Right cardiac atrium (tissue), 5 donors: ENCODE data around the gene CNOT1. TPM values are rescaled to one million over a fixed set of nuclear protein-coding genes. Genes with fewer than 3 reads are reported as not detected.

ENCODE experiments used
- ATAC-seq, 2 donors: fragments of 200-7000 bp; cut with Tn5 transposase; one replicate each; pipeline versions ENCODE4 v1.8.0 to v1.9.1; 2020; ENCODE audit warnings: moderate library complexity in 2 of 2, mild to moderate bottlenecking in 1 of 2
- DNase-seq, 3 donors: peaks; one replicate each; pipeline ENCODE4 v3.0.0-alpha.2; 2020
- H3K27ac ChIP-seq: one replicate; pipeline ENCODE4 v1.5.1; 2013; ENCODE audit warnings: mild to moderate bottlenecking, low read length, control low read depth, moderate library complexity
- H3K27me3 ChIP-seq: one replicate; pipeline ENCODE4 v1.6.1; 2013; ENCODE audit not compliant: control insufficient read depth, insufficient read depth
- H3K4me1 ChIP-seq: one replicate; pipeline ENCODE4 v1.6.1; 2013; ENCODE audit warnings: low read length; ENCODE audit not compliant: control insufficient read depth, insufficient read depth
- H3K4me3 ChIP-seq: one replicate; pipeline ENCODE4 v1.5.1; 2013; ENCODE audit warnings: low read length, control low read depth
- H3K9me3 ChIP-seq: one replicate; pipeline ENCODE4 v1.6.1; 2013; ENCODE audit warnings: low read length; ENCODE audit not compliant: control insufficient read depth
- WGBS: extraction: QIAGEN DNeasy Blood & Tissue Kit; methylation state at CpG from one replicate; pipeline ENCODE4 v1.1.7; 2013; 5-methylcytosine and 5-hydroxymethylcytosine counted together
- intact Hi-C, 4 donors: fragments of 100-400 bp; cut with DNase I; formaldehyde crosslinking; loops; one replicate each; pipeline versions ENCODE4 v1.11.0 to v1.14.0; 2022 to 2023
- polyA plus RNA-seq: library from polyadenylated mRNA; stranded (reverse); fragments of 200-250 nt; gene quantifications from one replicate; pipeline ENCODE4 v1.2.3, GENCODE V29; 2013
- total RNA-seq, 4 donors: library from RNA; stranded (reverse); fragmentation: NEBNext Ultra II Directional; extraction: Animal tissue kit (Norgen Biotek cat#: 25700); gene quantifications; one replicate each; pipeline ENCODE4 v1.2.1, GENCODE V29; 2021
- donor health status: healthy with polysubstance abuse.
- donor health status: DM: no; HTN: yes; CAD: no.
- donor health status: DM: no; HTN: no; CAD: no.
- donor health status: DM: no; HTN: yes; CAD: no; lungs with severe emphysema.
- donor health status: DM: yes; HTN: yes; CAD: no.

The CNOT1 gene
- total and polyA plus RNA-seq, 5 donors, result 26.3 to 85.8 (median 76.9) TPM

DNA sequence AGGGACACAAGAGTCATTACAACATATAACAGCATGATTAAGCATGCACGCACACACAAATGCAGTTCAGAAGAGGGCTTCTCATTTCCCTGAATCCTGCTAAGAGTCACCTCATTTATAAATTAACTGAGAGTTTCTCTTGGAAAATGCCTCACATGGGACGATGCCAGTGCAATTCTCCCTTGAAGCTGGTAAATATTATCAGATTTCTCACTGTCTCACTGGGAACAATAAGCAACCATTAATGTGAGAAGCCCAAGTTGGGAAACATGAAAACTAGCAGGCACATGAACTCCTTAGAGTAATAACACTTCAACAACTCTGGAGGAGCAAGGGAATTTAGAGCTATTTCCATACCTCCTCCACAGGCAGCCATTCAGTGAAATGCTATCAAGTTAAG, 87.9 kb downstream of the CNOT1 start:
- Histone ChIP-seq H3K27ac (no peak overlapping the region), H3K4me3 (no peak overlapping the region), H3K4me1 (no peaks in the 10 kb centered on the region), H3K9me3 (no peaks in the 10 kb centered on the region), H3K27me3 (no peaks in the 10 kb centered on the region)
- ATAC-seq, result no peak
- WGBS, result 90% methylated on average over 2 of the region's 2 CpGs
- intact Hi-C loops, result no loop called here
- no peak for DNase-seq

DNA sequence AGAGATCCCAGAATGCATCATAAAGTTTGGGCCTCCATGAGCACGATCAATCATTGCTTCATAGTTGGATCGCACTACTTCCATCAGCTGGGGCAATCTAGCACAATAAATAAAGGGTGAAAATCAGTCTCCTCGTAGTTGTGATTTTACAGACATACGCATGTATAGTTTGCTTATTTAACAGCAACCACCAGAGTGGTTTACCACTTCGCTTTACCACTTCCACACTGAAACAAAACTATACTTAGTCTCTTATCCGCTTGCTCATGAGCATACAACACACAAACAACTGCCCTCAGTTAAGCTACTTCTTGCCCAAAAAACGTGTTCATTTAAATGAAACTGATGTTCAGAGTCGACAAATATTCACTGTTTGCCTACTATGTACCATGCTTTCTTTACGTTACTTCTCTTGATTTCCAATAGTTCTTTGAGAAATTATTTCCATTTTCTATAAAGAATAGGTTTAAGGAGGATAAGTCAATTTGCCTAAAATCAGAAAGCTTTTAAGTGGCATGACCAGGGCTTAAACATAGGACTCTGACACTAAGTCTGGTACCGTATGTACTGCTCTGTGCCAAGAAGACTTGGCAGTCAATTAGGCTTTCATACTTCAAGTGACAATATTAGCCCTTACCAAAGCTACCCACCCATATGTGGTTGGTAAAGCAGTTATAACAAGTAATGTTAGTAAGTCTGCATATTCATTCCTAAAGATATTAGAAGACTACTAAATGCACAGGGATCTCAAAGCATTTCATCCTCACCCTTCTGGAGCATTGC, 92.3 kb downstream of the CNOT1 start:
- intact Hi-C loops, result no loop called here
- DNase-seq (no peak), ATAC-seq (peak; percentile 53 to 56)
- Histone ChIP-seq H3K27me3 (no peaks in the 10 kb centered on the region), H3K4me3 (no peak overlapping the region), H3K27ac (no peak overlapping the region), H3K9me3 (no peaks in the 10 kb centered on the region), H3K4me1 (no peaks in the 10 kb centered on the region)
- 87% methylated on average over 10 of the region's 10 CpGs for WGBS

DNA sequence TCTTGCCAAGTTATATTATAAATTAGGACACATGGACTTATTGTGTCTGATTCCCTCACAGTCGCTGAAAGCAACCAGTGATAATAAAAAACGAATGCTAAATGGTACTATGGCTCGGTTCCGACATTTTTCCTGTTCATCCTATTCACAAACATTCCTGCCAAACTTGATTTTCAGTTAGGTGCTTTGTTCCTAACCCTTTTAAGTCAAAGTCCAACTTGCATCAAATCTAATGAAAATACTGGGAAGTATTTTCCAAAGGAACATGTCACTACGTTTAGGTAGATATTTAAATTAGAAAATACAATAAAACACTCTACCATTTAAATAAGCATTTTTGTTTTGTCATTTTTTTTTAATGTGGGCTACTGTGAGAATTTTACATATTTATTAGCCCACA, 93.3 kb downstream of the CNOT1 start:
- Histone ChIP-seq H3K27ac (no peak overlapping the region), H3K4me1 (no peaks in the 10 kb centered on the region), H3K4me3 (no peak overlapping the region), H3K9me3 (no peaks in the 10 kb centered on the region), H3K27me3 (no peaks in the 10 kb centered on the region)
- no peak for DNase-seq
- ATAC-seq, result no peak
- intact Hi-C loops, result no loop called here
- WGBS, result 72% methylated on average over 5 of the region's 5 CpGs

DNA sequence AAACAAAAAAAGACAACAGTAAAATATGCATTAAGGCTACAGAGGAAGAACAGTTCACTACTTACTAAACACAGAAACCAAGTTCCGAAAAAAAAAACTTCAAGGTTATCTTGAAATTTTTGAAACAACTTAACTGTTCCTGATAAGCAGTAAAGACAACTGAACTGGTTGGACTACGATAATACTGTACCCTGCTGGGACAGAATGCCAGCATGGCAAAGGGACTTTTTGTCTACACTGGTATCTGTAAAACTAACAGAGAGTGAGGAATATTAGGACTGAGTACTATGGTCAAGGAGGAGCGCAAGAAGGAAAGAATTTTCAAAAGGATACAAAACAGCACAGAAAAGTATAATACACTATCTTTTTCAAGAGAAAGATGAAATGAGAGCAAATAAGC, 94.5 kb downstream of the CNOT1 start:
- H3K27me3 ChIP-seq, result no peaks in the 10 kb centered on the region
- H3K4me3 ChIP-seq, result no peak overlapping the region
- ATAC-seq (no peak), DNase-seq (no peak)
- 74% methylated on average over 3 of the region's 3 CpGs for WGBS
- H3K4me1 ChIP-seq, result no peaks in the 10 kb centered on the region
- intact Hi-C loops, result no loop called here
- no peaks in the 10 kb centered on the region for H3K9me3 ChIP-seq
- no peak overlapping the region for H3K27ac ChIP-seq

DNA sequence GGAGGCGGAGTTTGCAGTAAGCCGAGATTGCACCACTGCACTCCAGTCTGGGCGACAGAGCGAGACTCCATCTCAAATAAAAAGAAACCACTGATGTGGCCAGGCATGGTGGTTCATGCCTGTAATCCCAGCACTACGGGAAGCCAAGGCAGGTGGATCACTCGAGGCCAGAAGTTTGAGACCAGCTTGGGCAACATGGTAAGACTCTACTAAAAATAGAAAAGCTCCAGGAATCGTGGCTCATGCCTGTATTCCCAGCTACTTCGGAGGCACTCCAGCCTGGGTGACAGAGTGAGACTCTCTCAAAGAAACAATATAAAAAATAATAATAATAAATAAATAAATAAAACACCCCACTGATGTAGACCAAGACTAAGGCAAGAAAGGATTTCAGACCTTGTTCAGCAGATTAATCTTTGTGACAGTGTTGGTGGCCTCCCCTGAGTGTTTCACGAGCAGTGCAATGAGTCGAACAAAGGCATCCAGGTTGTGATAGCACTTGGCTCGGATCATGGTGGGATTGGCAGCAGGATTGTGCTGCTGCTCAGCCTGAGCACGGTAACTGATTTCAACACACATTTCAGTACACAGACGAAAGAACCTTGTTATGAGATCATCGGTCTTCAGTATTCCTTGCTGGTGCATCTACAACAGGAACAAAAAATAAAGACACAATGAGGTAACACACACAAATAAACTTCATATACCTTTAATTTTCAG, 95.7 kb downstream of the CNOT1 start:
- peak; percentile 54 to 73 for ATAC-seq
- Histone ChIP-seq H3K27me3 (no peaks in the 10 kb centered on the region), H3K27ac (no peak overlapping the region), H3K4me3 (no peak overlapping the region), H3K9me3 (no peaks in the 10 kb centered on the region), H3K4me1 (no peaks in the 10 kb centered on the region)
- DNase-seq, result peak in 1 of 3 donors; percentile 38
- 78% methylated on average over 14 of the region's 14 CpGs for WGBS
- intact Hi-C loops, result no loop called here

DNA sequence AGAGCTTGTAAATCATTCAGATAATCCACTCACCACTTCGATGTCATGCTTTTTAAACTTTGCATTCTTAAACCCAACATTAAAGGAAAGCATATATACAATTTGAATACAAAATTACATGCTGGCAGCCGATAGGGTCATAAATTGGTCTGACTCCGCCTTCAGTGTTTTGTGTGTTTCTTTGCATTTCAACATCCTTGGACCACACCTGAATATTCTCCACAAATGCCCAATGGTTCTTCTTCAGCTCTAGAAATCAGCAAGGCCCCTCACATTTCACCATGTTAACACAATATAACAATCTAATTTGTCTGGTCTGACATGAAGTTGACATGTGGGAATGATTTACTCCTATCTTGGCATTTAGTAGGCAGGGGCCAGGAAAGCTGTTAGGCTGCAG, 97.2 kb downstream of the CNOT1 start:
- Histone ChIP-seq H3K4me1 (no peaks in the 10 kb centered on the region), H3K27ac (no peak overlapping the region), H3K27me3 (no peaks in the 10 kb centered on the region), H3K4me3 (no peak overlapping the region), H3K9me3 (no peaks in the 10 kb centered on the region)
- WGBS, result 93% methylated on average over 3 of the region's 3 CpGs
- ATAC-seq, result no peak
- DNase-seq, result no peak
- intact Hi-C loops, result no loop called here

DNA sequence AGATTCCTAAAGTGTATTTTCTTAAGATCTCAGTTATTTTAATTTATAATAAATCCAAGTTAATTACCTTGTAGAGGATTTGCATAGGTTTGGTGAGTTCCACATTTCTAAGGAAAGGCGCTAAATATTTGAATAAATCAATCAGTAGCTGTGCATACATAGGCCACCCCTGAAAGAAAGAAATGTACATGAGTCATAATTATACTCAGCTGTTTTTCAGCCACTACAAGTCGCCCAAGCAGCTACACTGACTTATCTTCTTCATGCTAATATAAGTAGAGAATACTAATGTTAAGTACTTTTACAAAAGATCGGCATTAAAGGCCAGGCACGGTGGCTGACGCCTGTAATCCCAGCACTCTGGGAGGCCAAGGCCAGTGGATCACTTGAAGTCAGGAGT, 99.4 kb downstream of the CNOT1 start:
- H3K27me3 ChIP-seq, result no peaks in the 10 kb centered on the region

DNA sequence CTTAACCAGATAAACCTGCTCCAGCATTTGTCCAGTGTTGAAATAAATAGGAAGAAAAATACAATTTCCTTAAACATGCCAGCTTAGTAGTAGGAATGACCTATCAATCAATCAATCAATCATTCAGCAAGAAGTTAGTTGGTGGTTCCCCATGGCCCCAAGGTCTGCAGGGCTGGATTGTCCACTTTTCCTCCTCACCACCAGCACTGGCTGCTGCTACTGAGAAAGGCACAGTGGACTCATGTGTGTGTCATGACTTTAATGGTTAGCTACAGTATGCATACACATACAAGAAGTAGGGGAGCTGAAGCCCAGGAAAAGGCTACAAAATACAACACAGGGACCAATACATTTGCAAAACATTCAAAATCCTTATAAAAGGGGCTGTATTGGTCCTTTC, 109.9 kb downstream of the CNOT1 start:
- no peak for ATAC-seq
- intact Hi-C loops, result loop anchor here in 2 of 4 donors (10.0 kb wide), 3 partner anchors 115 to 235 kb away; no protein-coding TSS in a partner anchor
- no peak overlapping the region for H3K27ac ChIP-seq
- DNase-seq, result no peak
- H3K4me3 ChIP-seq, result no peak overlapping the region
- H3K9me3 ChIP-seq, result no peaks in the 10 kb centered on the region
- H3K4me1 ChIP-seq, result peaks cover 5% of the 10 kb centered on the region
- no peaks in the 10 kb centered on the region for H3K27me3 ChIP-seq

More for the DNA sequence above, 99.4 kb downstream of the CNOT1 start:
- DNase-seq, result no peak
- no peaks in the 10 kb centered on the region for H3K9me3 ChIP-seq
- no peaks in the 10 kb centered on the region for H3K4me1 ChIP-seq
- intact Hi-C loops, result no loop called here
- H3K4me3 ChIP-seq, result no peak overlapping the region
- 93% methylated on average over 5 of the region's 5 CpGs for WGBS
- ATAC-seq, result no peak
- H3K27ac ChIP-seq, result no peak overlapping the region

DNA sequence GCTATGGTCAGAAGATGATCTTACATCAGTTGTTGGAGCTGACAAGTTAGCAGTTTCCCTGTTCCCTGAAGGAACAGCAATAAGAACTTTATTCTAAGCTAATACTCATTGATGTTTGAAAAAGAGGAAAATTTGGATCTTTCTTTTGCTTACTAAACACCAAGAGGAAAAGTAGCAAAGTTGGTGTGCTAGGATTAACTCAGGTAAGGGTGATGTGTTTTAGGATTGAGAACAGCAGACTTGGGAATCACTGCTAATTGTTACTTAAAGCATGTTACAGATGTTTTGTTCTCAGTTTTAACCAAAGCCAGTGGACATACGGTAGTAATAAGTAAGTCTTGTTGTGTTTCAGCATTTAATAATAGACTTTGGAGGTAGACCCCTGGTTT, 110.7 kb downstream of the CNOT1 start:
- Histone ChIP-seq H3K27me3 (no peaks in the 10 kb centered on the region), H3K4me3 (no peak overlapping the region), H3K27ac (no peak overlapping the region), H3K4me1 (peaks cover 5% of the 10 kb centered on the region), H3K9me3 (no peaks in the 10 kb centered on the region)
- DNase-seq, result no peak
- intact Hi-C loops, result loop anchor here in 2 of 4 donors (10.0 kb wide), 3 partner anchors 116 to 236 kb away; no protein-coding TSS in a partner anchor
- no peak for ATAC-seq
- WGBS, result 81% methylated on average over 1 of the region's 1 CpG

DNA sequence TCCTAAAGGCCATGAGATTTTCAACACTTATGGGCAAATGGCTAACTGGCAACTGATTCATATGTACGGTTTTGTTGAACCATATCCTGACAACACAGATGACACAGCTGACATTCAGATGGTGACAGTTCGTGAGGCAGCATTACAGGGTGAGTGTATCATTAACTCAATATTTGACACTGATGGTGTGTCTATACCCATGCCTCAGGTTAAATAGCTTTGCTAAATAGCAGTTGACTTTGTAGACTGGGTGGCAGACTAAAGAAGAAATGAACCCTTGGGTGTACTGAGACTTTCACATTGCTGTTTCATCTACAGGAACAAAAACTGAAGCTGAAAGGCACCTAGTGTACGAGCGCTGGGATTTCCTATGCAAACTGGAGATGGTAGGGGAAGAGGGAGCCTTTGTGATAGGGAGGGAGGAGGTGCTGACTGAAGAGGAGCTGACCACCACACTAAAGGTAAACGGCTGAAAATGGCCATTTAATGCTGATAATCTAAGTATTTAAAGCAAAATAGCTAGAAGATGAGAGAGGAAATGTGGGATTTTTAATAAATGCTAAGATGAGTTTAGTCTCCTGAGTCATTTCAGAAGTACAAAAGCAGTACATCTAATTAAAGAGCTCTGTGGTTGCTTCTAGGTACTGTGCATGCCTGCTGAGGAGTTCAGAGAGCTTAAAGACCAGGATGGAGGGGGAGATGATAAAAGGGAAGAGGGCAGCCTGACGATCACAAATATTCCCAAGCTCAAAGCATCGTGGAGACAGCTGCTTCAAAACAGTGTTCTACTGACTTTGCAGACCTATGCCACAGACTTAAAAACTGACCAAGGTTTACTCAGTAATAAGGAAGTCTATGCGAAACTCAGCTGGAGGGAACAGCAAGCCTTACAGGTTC, 111.3 kb downstream of the CNOT1 start:
- peaks cover 5% of the 10 kb centered on the region for H3K4me1 ChIP-seq
- H3K27me3 ChIP-seq, result no peaks in the 10 kb centered on the region
- no peaks in the 10 kb centered on the region for H3K9me3 ChIP-seq
- H3K27ac ChIP-seq, result no peak overlapping the region
- no peak for DNase-seq
- no peak for ATAC-seq
- 77% methylated on average over 8 of the region's 8 CpGs for WGBS
- H3K4me3 ChIP-seq, result no peak overlapping the region
- intact Hi-C loops, result loop anchor here in 2 of 4 donors (10.0 kb wide), 3 partner anchors 116 to 236 kb away; no protein-coding TSS in a partner anchor

DNA sequence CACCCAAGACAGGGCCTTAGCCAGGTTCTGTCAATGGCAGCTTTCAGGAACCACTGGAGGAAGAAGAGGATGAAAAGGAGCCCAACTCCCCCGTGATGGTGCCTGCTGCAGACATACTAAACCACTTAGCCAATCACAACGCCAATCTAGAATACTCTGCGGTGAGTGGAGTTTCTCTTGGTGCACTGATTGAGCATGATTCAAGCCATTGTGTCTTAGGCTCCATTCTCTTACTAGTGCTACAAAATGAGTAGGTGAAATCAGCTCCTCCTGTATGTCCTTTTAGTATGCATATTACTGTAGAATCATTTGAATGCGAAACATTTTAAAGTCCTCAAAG, 112.9 kb downstream of the CNOT1 start:
- Histone ChIP-seq H3K4me3 (no peak overlapping the region), H3K4me1 (peaks cover 5% of the 10 kb centered on the region), H3K27me3 (no peaks in the 10 kb centered on the region), H3K9me3 (no peaks in the 10 kb centered on the region), H3K27ac (no peak overlapping the region)
- intact Hi-C loops, result loop anchor here in 2 of 4 donors (10.0 kb wide), 3 partner anchors 118 to 238 kb away; no protein-coding TSS in a partner anchor
- no peak for ATAC-seq
- 88% methylated on average over 4 of the region's 4 CpGs for WGBS
- DNase-seq, result no peak
